ENCODE measurements around the gene SPTBN5. TPM values are rescaled to one million over a fixed set of nuclear protein-coding genes. Genes with fewer than 3 reads are reported as not detected.

SPTBN5 gene
- total and polyA plus RNA-seq, 10 of the 15 experiments (the other 5 are each of a cell fraction or from before 2014, with no cell fraction given): under 0.01 to 0.18 (median 0.04) TPM; not detected in 4

DNA sequence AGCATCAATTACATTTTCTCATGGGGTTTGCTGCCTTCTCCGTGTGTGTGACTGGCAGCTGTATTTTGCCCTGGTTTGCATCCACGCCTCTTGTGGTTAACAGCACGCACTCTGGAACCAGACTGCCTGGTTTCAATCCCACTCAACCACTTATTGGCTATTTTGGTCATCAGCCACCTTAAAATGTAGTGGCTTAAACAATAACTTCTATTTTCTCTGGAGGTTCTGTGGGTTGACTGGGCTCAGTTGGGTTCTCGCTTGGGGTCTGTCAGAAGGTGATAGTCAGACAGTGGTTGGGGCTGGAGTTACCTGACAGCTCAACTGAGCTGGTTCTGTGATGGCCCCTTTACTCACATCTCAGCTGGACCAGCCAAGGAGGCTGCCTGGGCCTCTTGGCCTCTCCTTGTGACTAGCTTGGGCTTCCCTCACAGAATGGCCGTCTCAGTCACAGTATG is 41.7 kb upstream of the SPTBN5 start (continued):
- TF ChIP-seq, protein P1, sequence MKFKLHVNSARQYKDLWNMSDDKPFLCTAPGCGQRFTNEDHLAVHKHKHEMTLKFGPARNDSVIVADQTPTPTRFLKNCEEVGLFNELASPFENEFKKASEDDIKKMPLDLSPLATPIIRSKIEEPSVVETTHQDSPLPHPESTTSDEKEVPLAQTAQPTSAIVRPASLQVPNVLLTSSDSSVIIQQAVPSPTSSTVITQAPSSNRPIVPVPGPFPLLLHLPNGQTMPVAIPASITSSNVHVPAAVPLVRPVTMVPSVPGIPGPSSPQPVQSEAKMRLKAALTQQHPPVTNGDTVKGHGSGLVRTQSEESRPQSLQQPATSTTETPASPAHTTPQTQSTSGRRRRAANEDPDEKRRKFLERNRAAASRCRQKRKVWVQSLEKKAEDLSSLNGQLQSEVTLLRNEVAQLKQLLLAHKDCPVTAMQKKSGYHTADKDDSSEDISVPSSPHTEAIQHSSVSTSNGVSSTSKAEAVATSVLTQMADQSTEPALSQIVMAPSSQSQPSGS (IDR thresholded peaks at IDR 0.05; ENCODE audit: low read length): no peak
- TF ChIP-seq, protein P2, sequence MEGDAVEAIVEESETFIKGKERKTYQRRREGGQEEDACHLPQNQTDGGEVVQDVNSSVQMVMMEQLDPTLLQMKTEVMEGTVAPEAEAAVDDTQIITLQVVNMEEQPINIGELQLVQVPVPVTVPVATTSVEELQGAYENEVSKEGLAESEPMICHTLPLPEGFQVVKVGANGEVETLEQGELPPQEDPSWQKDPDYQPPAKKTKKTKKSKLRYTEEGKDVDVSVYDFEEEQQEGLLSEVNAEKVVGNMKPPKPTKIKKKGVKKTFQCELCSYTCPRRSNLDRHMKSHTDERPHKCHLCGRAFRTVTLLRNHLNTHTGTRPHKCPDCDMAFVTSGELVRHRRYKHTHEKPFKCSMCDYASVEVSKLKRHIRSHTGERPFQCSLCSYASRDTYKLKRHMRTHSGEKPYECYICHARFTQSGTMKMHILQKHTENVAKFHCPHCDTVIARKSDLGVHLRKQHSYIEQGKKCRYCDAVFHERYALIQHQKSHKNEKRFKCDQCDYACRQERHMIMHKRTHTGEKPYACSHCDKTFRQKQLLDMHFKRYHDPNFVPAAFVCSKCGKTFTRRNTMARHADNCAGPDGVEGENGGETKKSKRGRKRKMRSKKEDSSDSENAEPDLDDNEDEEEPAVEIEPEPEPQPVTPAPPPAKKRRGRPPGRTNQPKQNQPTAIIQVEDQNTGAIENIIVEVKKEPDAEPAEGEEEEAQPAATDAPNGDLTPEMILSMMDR (IDR thresholded peaks at IDR 0.05 in 2 of 3, conservative IDR thresholded peaks at IDR 0.05 in 1 of 3; ENCODE audit: control insufficient read depth in 2 of 3, extremely low read depth in 1 of 3, insufficient read depth in 1 of 3, low read depth in 3 of 3, low read length in 3 of 3): no peak
- TF ChIP-seq BACH1 (IDR thresholded peaks at IDR 0.05; ENCODE audit: borderline replicate concordance) (no peak; the same call in 1 of the 2 replicates), NFIC (IDR thresholded peaks at IDR 0.05; ENCODE audit: low read depth, low read length) (peak; percentile 60; the same call in 1 of the 2 replicates), SMAD5 (IDR thresholded peaks at IDR 0.05; ENCODE audit: low read depth) (no peak), RB1 (IDR thresholded peaks at IDR 0.05; ENCODE audit: borderline replicate concordance) (no peak), TBL1XR1 (IDR thresholded peaks at IDR 0.05; ENCODE audit: low read depth, low read length) (no peak), STAT3 (IDR thresholded peaks at IDR 0.05; ENCODE audit: low read depth, low read length) (no peak), ZBED1 (IDR thresholded peaks at IDR 0.05; ENCODE audit: borderline replicate concordance) (no peak), SUZ12 (IDR thresholded peaks at IDR 0.05; ENCODE audit: unreplicated experiment) (no peak), KAT2A (conservative IDR thresholded peaks at IDR 0.05; ENCODE audit: control insufficient read depth, low read depth, low read length) (no peak), SPI1 (IDR thresholded peaks at IDR 0.05; ENCODE audit: borderline replicate concordance, insufficient read depth, low read depth, low read length) (no peak), MYC (IDR thresholded peaks at IDR 0.05; ENCODE audit: insufficient read depth, insufficient read length, insufficient replicate concordance, low read length, severe bottlenecking) (no peak), CREM (IDR thresholded peaks at IDR 0.05; ENCODE audit: low read depth) (no peak), TCF12 (IDR thresholded peaks at IDR 0.05; ENCODE audit: low read depth, low read length) (peak; percentile 80)
- TF ChIP-seq, protein P3, sequence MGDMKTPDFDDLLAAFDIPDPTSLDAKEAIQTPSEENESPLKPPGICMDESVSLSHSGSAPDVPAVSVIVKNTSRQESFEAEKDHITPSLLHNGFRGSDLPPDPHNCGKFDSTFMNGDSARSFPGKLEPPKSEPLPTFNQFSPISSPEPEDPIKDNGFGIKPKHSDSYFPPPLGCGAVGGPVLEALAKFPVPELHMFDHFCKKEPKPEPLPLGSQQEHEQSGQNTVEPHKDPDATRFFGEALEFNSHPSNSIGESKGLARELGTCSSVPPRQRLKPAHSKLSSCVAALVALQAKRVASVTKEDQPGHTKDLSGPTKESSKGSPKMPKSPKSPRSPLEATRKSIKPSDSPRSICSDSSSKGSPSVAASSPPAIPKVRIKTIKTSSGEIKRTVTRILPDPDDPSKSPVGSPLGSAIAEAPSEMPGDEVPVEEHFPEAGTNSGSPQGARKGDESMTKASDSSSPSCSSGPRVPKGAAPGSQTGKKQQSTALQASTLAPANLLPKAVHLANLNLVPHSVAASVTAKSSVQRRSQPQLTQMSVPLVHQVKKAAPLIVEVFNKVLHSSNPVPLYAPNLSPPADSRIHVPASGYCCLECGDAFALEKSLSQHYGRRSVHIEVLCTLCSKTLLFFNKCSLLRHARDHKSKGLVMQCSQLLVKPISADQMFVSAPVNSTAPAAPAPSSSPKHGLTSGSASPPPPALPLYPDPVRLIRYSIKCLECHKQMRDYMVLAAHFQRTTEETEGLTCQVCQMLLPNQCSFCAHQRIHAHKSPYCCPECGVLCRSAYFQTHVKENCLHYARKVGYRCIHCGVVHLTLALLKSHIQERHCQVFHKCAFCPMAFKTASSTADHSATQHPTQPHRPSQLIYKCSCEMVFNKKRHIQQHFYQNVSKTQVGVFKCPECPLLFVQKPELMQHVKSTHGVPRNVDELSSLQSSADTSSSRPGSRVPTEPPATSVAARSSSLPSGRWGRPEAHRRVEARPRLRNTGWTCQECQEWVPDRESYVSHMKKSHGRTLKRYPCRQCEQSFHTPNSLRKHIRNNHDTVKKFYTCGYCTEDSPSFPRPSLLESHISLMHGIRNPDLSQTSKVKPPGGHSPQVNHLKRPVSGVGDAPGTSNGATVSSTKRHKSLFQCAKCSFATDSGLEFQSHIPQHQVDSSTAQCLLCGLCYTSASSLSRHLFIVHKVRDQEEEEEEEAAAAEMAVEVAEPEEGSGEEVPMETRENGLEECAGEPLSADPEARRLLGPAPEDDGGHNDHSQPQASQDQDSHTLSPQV (IDR thresholded peaks at IDR 0.05): no peak
- TF ChIP-seq, protein P4, sequence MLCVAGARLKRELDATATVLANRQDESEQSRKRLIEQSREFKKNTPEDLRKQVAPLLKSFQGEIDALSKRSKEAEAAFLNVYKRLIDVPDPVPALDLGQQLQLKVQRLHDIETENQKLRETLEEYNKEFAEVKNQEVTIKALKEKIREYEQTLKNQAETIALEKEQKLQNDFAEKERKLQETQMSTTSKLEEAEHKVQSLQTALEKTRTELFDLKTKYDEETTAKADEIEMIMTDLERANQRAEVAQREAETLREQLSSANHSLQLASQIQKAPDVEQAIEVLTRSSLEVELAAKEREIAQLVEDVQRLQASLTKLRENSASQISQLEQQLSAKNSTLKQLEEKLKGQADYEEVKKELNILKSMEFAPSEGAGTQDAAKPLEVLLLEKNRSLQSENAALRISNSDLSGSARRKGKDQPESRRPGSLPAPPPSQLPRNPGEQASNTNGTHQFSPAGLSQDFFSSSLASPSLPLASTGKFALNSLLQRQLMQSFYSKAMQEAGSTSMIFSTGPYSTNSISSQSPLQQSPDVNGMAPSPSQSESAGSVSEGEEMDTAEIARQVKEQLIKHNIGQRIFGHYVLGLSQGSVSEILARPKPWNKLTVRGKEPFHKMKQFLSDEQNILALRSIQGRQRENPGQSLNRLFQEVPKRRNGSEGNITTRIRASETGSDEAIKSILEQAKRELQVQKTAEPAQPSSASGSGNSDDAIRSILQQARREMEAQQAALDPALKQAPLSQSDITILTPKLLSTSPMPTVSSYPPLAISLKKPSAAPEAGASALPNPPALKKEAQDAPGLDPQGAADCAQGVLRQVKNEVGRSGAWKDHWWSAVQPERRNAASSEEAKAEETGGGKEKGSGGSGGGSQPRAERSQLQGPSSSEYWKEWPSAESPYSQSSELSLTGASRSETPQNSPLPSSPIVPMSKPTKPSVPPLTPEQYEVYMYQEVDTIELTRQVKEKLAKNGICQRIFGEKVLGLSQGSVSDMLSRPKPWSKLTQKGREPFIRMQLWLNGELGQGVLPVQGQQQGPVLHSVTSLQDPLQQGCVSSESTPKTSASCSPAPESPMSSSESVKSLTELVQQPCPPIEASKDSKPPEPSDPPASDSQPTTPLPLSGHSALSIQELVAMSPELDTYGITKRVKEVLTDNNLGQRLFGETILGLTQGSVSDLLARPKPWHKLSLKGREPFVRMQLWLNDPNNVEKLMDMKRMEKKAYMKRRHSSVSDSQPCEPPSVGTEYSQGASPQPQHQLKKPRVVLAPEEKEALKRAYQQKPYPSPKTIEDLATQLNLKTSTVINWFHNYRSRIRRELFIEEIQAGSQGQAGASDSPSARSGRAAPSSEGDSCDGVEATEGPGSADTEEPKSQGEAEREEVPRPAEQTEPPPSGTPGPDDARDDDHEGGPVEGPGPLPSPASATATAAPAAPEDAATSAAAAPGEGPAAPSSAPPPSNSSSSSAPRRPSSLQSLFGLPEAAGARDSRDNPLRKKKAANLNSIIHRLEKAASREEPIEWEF (IDR thresholded peaks at IDR 0.05; ENCODE audit: insufficient replicate concordance, low read depth, low read length): no peak

Data from GM12878 (cell line).